H1 (cell line): ENCODE measurements around the gene DUSP18.

Source experiments
- CTCF ChIP-seq, 3 experiments: IDR thresholded peaks; 1 replicate in 2 of 3; 2 replicates in 1 of 3; pipeline versions ENCODE4 v1.5.1 to v1.6.1; 2011; ENCODE audit warnings: low read length in 3 of 3, mild to moderate bottlenecking in 3 of 3, inconsistent platforms in 2 of 3, low read depth in 1 of 3, moderate library complexity in 1 of 3; ENCODE audit not compliant: insufficient read depth in 1 of 3; ENCODE audit errors: control extremely low read depth in 1 of 3
- EZH2 ChIP-seq: fragments of 200-600 bp; sonication (generic); IDR thresholded peaks from 2 replicates; pipeline ENCODE4 v1.7.1; 2012; ENCODE audit warnings: low read depth, mild to moderate bottlenecking, moderate library complexity, low read length, inconsistent platforms; ENCODE audit not compliant: severe bottlenecking
- NRF1 ChIP-seq: IDR thresholded peaks from 2 replicates; pipeline ENCODE4 v1.6.1; 2011; ENCODE audit warnings: mild to moderate bottlenecking, low read depth, low read length, improper control_type of control experiment
- POLR2A ChIP-seq, 2 experiments: IDR thresholded peaks; 1 replicate in 1 of 2; 2 replicates in 1 of 2; pipeline ENCODE4 v1.6.1; 2011; ENCODE audit warnings: low read depth in 2 of 2, low read length in 2 of 2, mild to moderate bottlenecking in 2 of 2; ENCODE audit errors: control extremely low read depth in 1 of 2
- SUZ12 ChIP-seq: fragments of 200-600 bp; sonication (generic); IDR thresholded peaks from 2 replicates; pipeline ENCODE4 v1.6.1; 2012; ENCODE audit warnings: mild to moderate bottlenecking, inconsistent platforms, low read length, moderate library complexity, mixed read lengths
- TAF1 ChIP-seq: IDR thresholded peaks from 2 replicates; pipeline ENCODE4 v1.6.1; 2011; ENCODE audit warnings: mild to moderate bottlenecking, low read depth, low read length
- USF2 ChIP-seq: IDR thresholded peaks from 2 replicates; pipeline ENCODE4 v1.6.1; 2011; ENCODE audit warnings: low read length, improper control_type of control experiment
- YY1 ChIP-seq: IDR thresholded peaks from 2 replicates; pipeline ENCODE4 v1.6.1; 2011; ENCODE audit warnings: low read depth, mild to moderate bottlenecking, low read length
- ZNF274 ChIP-seq: IDR thresholded peaks from 2 replicates; pipeline ENCODE4 v1.7.0; 2012; ENCODE audit warnings: low read length, borderline replicate concordance; ENCODE audit errors: extremely low read depth

- TF ChIP-seq ZNF274 (no peak), NRF1 (no peak), TAF1 (no peak), USF2 (no peak), SUZ12 (no peak), EZH2 (no peak), POLR2A (IDR thresholded peaks at IDR 0.05; ENCODE audit: control extremely low read depth in 1 of 2, low read depth in 2 of 2, low read length in 2 of 2) (no peak), YY1 (no peak), CTCF (IDR thresholded peaks at IDR 0.05; ENCODE audit: control extremely low read depth in 1 of 3, insufficient read depth in 1 of 3, low read depth in 1 of 3, low read length in 3 of 3) (no peak)
Observed at GRCh38 chr22:30627471-30627870, 40.2 kb downstream of the DUSP18 start.
